ENCODE measurements around the gene MPP7.
"Not testable (repeated sequence)": the region's sequence is repeated elsewhere in the genome, so short reads cannot be mapped to it uniquely, and the experiment has no call there.

MPP7 gene

DNA sequence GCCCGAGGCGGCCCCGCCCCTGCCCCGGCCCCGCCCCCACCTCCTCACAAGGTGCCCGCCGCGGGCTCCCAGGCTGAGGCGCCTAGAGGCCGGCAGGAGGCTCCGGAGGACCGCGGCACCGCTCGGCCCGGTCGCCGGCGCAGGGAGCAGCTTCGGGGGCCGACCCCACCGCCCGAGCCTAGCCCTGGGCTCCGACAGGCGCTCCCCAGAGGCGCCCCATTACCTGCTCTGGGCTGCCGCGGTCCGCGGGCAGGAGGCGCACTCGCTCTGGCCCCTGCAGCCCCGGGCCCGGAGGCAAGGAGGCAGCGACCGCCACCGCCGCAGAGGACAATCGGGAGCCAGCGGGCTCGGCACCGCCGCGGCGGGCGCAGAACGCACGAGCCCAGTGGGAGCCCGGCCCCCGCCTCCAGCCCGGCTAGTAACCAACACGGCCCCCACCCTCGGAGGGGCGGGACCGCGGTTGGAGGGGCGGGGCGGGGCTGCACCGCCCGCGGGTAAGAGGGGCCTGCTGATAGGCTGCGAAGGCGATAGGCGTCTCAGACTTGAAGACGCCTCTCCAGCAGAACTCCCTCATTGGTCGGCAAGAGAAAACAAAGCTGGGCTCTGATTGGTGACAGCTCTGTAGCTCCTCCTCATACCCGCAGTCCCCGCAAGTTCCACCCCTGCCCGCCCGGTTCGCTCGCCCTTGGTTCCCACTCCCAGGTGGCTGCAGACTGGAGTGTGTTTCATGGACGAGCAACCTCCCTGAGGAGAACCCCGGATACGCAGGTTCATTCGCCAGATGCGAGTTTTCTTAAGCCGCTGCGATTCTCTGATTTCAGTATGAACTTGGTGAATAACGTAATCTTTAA is at the start of gene MPP7:
MPP7 (minus strand) TSS at position 427 of the 851 bp plus-strand sequence. CDS start 64,460 bp downstream, outside the sequence.
- peak within 1 kb of the TSS; percentile 71 for H3K4me3 ChIP-seq (replicated peaks; ENCODE audit: low read depth, low read length)
- DNase-seq (ENCODE audit: extremely low read depth, insufficient read length), result peak; percentile 94
- no peaks in the 10 kb centered on the region for H3K36me3 ChIP-seq (ENCODE audit: control insufficient read depth, insufficient read depth, low read length)
- TF ChIP-seq, protein P1, sequence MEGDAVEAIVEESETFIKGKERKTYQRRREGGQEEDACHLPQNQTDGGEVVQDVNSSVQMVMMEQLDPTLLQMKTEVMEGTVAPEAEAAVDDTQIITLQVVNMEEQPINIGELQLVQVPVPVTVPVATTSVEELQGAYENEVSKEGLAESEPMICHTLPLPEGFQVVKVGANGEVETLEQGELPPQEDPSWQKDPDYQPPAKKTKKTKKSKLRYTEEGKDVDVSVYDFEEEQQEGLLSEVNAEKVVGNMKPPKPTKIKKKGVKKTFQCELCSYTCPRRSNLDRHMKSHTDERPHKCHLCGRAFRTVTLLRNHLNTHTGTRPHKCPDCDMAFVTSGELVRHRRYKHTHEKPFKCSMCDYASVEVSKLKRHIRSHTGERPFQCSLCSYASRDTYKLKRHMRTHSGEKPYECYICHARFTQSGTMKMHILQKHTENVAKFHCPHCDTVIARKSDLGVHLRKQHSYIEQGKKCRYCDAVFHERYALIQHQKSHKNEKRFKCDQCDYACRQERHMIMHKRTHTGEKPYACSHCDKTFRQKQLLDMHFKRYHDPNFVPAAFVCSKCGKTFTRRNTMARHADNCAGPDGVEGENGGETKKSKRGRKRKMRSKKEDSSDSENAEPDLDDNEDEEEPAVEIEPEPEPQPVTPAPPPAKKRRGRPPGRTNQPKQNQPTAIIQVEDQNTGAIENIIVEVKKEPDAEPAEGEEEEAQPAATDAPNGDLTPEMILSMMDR (IDR thresholded peaks at IDR 0.05; ENCODE audit: insufficient read depth, low read length, poor library complexity, severe bottlenecking), result no peak
- no peaks in the 10 kb centered on the region; the same call in 1 of the 2 replicates for H3K27me3 ChIP-seq (replicated peaks; ENCODE audit: control insufficient read depth, insufficient read depth, low read length)

- DNase-seq (ENCODE audit: extremely low read depth, insufficient read length), result no peak
- TF ChIP-seq, protein P1 (IDR thresholded peaks at IDR 0.05; ENCODE audit: insufficient read depth, low read length, poor library complexity, severe bottlenecking), result no peak
- no peaks in the 10 kb centered on the region for H3K36me3 ChIP-seq (ENCODE audit: control insufficient read depth, insufficient read depth, low read length)
- H3K27me3 ChIP-seq (replicated peaks; ENCODE audit: control insufficient read depth, insufficient read depth, low read length), result no peaks in the 10 kb centered on the region; the same call in 1 of the 2 replicates
- H3K4me3 ChIP-seq (replicated peaks; ENCODE audit: low read depth, low read length), result no peak overlapping the region
Observed at GRCh38 chr10:28349892-28350291, 47.0 kb upstream of the MPP7 start.

DNA sequence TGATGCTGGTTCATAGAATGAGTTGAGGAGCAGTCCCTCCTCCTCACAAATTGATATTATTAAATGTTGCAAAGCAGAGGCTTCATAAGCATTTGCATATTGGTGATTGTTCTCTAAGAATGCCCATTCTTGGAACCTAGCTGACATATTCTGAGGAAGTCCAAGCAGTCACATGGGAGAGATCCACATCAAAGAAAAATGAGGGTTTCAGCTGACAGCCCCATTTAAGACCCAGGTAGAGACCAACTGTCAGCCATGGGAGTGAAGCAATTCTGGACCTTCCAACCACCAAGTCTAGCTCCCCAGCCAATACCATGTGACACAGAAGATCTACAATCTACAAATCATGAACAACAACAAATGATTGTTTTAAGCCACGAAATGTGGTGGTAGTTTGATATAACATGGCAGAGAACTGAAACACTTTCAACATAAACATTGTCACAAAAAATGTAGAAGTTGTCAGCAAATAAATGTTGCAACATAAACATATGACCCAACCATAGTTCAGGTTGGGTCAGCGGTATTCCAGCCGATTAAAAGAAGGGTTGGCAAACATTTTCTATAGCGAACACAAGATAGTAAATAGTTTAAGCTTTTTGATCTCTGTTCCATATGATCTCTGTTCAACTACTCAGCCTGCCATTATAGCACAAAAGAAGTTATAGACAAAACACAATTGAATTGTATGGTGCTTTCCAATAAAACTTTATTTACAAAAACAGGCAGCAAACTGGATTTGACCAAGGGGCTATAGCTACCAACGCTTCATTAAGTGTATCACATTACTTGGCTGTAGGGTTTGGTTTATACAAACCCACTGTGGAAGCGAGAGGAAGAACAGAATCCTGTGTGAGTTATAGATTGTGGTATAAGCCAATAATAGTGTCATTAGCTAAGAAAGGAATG is 41.4 kb upstream of the MPP7 start:
- Histone ChIP-seq H3K4me3 (replicated peaks; ENCODE audit: low read depth, low read length) (no peak overlapping the region), H3K27me3 (replicated peaks; ENCODE audit: control insufficient read depth, insufficient read depth, low read length) (no peaks in the 10 kb centered on the region; the same call in 1 of the 2 replicates), H3K36me3 (ENCODE audit: control insufficient read depth, insufficient read depth, low read length) (no peaks in the 10 kb centered on the region)
- DNase-seq (ENCODE audit: extremely low read depth, insufficient read length), result no peak
- TF ChIP-seq, protein P1 (IDR thresholded peaks at IDR 0.05; ENCODE audit: insufficient read depth, low read length, poor library complexity, severe bottlenecking), result no peak

DNA sequence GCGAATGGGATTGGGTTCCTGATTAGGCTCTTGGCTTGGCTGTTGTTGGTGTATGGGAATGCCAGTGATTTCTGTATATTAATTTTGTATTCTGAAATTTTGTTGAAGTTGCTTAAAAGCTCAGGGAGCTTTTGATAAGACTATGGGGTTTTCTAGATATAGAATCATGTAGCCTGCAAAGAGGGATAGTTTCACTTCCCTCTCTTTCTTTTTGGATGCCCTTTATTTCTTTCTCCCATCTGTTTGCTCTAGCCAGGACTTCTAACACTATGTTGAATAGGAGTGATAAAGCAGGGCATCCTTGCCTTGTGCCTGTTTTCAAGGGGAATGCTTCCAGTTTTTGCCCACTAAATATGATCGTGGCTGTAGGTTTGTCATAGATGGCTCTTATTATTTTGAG is 40.4 kb upstream of the MPP7 start:
- no peak for DNase-seq (ENCODE audit: extremely low read depth, insufficient read length)

DNA sequence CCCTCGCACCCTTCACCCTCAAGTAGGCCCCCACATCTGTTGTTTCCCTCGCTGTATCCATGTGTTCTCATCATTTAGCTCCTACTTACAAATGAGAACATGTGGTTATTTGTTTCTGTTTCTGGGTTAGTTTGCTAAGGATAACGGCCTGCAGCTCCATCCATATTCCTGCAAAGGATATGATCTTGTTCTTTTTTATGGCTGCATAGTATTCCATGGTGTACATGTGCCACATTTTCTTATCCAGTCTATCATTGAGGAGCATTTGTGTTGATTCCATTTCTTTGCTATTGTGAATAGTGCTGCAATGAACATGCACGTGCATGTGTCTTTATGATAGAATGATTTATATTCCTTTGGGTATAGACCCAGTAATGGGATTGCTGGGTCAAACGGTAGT is 38.8 kb upstream of the MPP7 start:
- not testable (repeated sequence) for H3K4me3 ChIP-seq (replicated peaks; ENCODE audit: low read depth, low read length); DNase-seq (ENCODE audit: extremely low read depth, insufficient read length); H3K27me3 ChIP-seq (replicated peaks; ENCODE audit: control insufficient read depth, insufficient read depth, low read length); H3K36me3 ChIP-seq (ENCODE audit: control insufficient read depth, insufficient read depth, low read length)

More for the DNA sequence above, 40.4 kb upstream of the MPP7 start:
- TF ChIP-seq, protein P1 (IDR thresholded peaks at IDR 0.05; ENCODE audit: insufficient read depth, low read length, poor library complexity, severe bottlenecking), result no peak
- Histone ChIP-seq H3K4me3 (replicated peaks; ENCODE audit: low read depth, low read length) (no peak overlapping the region), H3K36me3 (ENCODE audit: control insufficient read depth, insufficient read depth, low read length) (no peaks in the 10 kb centered on the region), H3K27me3 (replicated peaks; ENCODE audit: control insufficient read depth, insufficient read depth, low read length) (no peaks in the 10 kb centered on the region; the same call in 1 of the 2 replicates)

DNA sequence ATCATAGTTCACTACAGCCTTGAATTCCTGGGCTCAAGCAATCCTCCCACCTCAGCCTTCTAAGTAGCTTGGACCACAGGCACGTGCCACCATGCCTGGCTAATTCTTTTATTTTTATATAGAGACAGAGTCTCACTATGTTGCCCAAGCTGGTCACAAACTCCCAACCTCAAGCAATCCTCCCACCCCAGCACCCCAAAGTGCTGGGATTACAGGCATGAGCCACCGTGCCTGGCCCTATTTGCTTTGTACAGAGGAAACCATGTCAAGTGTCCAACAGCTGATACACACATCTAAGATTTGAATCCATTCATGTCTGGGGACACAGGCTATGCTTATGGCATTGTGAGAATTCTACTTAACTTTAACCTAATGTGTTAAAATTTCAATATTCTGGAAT is 29.9 kb upstream of the MPP7 start:
- H3K27me3 ChIP-seq (replicated peaks; ENCODE audit: control insufficient read depth, insufficient read depth, low read length), result no peaks in the 10 kb centered on the region
- no peaks in the 10 kb centered on the region for H3K36me3 ChIP-seq (ENCODE audit: control insufficient read depth, insufficient read depth, low read length)
- TF ChIP-seq, protein P1 (IDR thresholded peaks at IDR 0.05; ENCODE audit: insufficient read depth, low read length, poor library complexity, severe bottlenecking), result no peak
- no peak for DNase-seq (ENCODE audit: extremely low read depth, insufficient read length)
- no peak overlapping the region for H3K4me3 ChIP-seq (replicated peaks; ENCODE audit: low read depth, low read length)

Measured in GM06990 (cell line).